ENCODE measurements around the gene CAMK4.
"Not testable (repeated sequence)": the region's sequence is repeated elsewhere in the genome, so short reads cannot be mapped to it uniquely, and the experiment has no call there.

Gene CAMK4

GRCh38 chr5:111337133-111337532, 112.9 kb downstream of the CAMK4 start:
- H3K27ac ChIP-seq (ENCODE audit: low read length) = no peak overlapping the region
- H3K9me3 ChIP-seq (ENCODE audit: control insufficient read depth, insufficient read depth, low read length) = no peaks in the 10 kb centered on the region
- no peak overlapping the region for H3K4me3 ChIP-seq (ENCODE audit: low read length)
- DNase-seq (ENCODE audit: low read depth, low spot score) = no peak
- no CpG with 5 or more reads among the region's 1 CpG for WGBS (ENCODE audit: insufficient coverage, insufficient read length)
- H3K4me1 ChIP-seq (ENCODE audit: control insufficient read depth, insufficient read depth, low read length) = no peaks in the 10 kb centered on the region
- no peaks in the 10 kb centered on the region for H3K27me3 ChIP-seq (ENCODE audit: control insufficient read depth, insufficient read depth, low read length)
- H3K36me3 ChIP-seq (ENCODE audit: control insufficient read depth, insufficient read depth, low read length) = no peaks in the 10 kb centered on the region

GRCh38 chr5:111337688-111338087, 113.5 kb downstream of the CAMK4 start:
- Histone ChIP-seq H3K27me3 (ENCODE audit: control insufficient read depth, insufficient read depth, low read length) (no peaks in the 10 kb centered on the region), H3K36me3 (ENCODE audit: control insufficient read depth, insufficient read depth, low read length) (no peaks in the 10 kb centered on the region), H3K4me1 (ENCODE audit: control insufficient read depth, insufficient read depth, low read length) (no peaks in the 10 kb centered on the region), H3K9me3 (ENCODE audit: control insufficient read depth, insufficient read depth, low read length) (no peaks in the 10 kb centered on the region), H3K27ac (ENCODE audit: low read length) (no peak overlapping the region), H3K4me3 (ENCODE audit: low read length) (no peak overlapping the region)
- DNase-seq (ENCODE audit: low read depth, low spot score) = no peak
- WGBS (ENCODE audit: insufficient coverage, insufficient read length) = no CpG with 5 or more reads among the region's 2 CpGs

- H3K27ac ChIP-seq (ENCODE audit: low read length) = no peak overlapping the region
- no peaks in the 10 kb centered on the region for H3K27me3 ChIP-seq (ENCODE audit: control insufficient read depth, insufficient read depth, low read length)
- no peaks in the 10 kb centered on the region for H3K9me3 ChIP-seq (ENCODE audit: control insufficient read depth, insufficient read depth, low read length)
- no CpG with 5 or more reads among the region's 8 CpGs for WGBS (ENCODE audit: insufficient coverage, insufficient read length)
- no peak overlapping the region for H3K4me3 ChIP-seq (ENCODE audit: low read length)
- no peak for DNase-seq (ENCODE audit: low read depth, low spot score)
- H3K36me3 ChIP-seq (ENCODE audit: control insufficient read depth, insufficient read depth, low read length) = no peaks in the 10 kb centered on the region
- H3K4me1 ChIP-seq (ENCODE audit: control insufficient read depth, insufficient read depth, low read length) = no peaks in the 10 kb centered on the region
Observed at GRCh38 chr5:111345731-111346130, 121.5 kb downstream of the CAMK4 start.

DNA sequence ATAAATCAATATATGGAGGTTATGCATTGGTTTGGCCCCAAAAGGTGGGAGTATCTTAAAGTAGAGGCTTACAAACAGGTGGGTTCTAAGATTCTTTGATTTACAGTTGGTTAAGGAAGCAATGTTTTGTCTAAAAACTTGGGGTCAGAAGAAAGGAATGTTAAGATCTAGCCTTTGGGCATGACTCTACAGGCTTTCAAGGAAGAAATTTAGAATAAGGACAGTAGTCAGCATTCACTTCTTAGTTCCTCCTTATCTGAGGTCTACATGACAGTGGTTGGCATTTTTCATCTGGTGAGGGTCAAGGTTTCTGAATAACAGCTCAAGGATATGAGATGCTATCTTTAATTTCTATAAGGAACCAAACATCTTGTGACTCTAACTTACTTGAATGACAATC, 122.8 kb downstream of the CAMK4 start:
- no peaks in the 10 kb centered on the region for H3K36me3 ChIP-seq (ENCODE audit: control insufficient read depth, insufficient read depth, low read length)
- H3K4me1 ChIP-seq (ENCODE audit: control insufficient read depth, insufficient read depth, low read length) = no peaks in the 10 kb centered on the region
- H3K4me3 ChIP-seq (ENCODE audit: low read length) = no peak overlapping the region
- H3K27ac ChIP-seq (ENCODE audit: low read length) = no peak overlapping the region
- no peaks in the 10 kb centered on the region for H3K9me3 ChIP-seq (ENCODE audit: control insufficient read depth, insufficient read depth, low read length)
- H3K27me3 ChIP-seq (ENCODE audit: control insufficient read depth, insufficient read depth, low read length) = no peaks in the 10 kb centered on the region
- no peak for DNase-seq (ENCODE audit: low read depth, low spot score)

DNA sequence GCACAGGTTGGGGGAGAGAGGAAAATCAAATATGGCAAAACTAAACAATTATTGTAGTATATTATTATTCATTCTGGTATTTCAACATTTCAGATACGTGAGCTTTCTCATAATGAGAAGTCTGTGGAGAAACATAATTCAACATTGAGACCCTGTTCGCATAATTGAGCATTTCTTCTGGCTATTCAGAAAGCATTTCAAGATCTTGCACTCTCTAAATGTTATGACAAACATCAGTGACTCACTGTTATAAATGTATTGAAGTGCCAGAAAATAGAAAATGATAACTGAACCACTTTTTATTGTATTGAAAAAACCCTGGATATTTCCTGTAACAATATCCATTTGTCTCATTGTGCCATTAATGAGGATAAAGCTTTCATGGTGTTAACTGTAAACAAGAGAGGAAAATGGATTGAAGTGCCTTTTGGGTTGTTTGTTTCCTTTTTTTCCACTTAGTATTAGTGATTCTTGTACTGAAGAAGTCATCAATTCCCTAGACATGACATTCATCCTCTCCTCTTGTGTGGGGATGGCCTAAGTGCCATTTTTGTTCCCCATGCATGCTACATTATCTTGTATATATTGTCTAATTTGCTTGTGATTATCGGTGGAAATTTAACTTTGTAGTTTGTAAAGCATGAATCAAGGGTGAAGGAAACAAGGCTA, 124.6 kb downstream of the CAMK4 start:
- no CpG with 5 or more reads among the region's 3 CpGs for WGBS (ENCODE audit: insufficient coverage, insufficient read length)
- no peak for DNase-seq (ENCODE audit: low read depth, low spot score)
- H3K27ac ChIP-seq (ENCODE audit: low read length) = no peak overlapping the region
- H3K4me3 ChIP-seq (ENCODE audit: low read length) = no peak overlapping the region
- no peaks in the 10 kb centered on the region for H3K36me3 ChIP-seq (ENCODE audit: control insufficient read depth, insufficient read depth, low read length)
- H3K4me1 ChIP-seq (ENCODE audit: control insufficient read depth, insufficient read depth, low read length) = no peaks in the 10 kb centered on the region
- no peaks in the 10 kb centered on the region for H3K9me3 ChIP-seq (ENCODE audit: control insufficient read depth, insufficient read depth, low read length)
- no peaks in the 10 kb centered on the region for H3K27me3 ChIP-seq (ENCODE audit: control insufficient read depth, insufficient read depth, low read length)

DNA sequence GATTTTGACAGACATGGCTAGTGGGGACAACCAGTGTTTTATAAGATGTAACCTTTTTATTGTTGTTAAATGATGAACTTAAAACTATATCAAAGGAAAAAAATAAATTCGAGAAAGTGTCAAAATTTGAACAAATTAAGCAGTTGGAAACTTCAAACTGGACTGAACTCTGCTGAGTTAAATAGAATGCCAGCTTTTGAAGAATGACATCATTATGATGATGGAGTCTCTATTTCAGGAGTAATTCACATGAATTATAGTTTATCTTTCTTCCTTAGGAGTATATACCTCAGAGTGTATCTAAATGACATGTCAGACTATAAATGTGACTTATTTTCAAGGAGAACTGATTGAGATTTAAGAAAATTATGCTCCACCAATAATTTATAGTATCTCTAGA, 125.2 kb downstream of the CAMK4 start:
- Histone ChIP-seq H3K4me3 (ENCODE audit: low read length) (no peak overlapping the region), H3K9me3 (ENCODE audit: control insufficient read depth, insufficient read depth, low read length) (no peaks in the 10 kb centered on the region), H3K27ac (ENCODE audit: low read length) (no peak overlapping the region), H3K36me3 (ENCODE audit: control insufficient read depth, insufficient read depth, low read length) (no peaks in the 10 kb centered on the region), H3K27me3 (ENCODE audit: control insufficient read depth, insufficient read depth, low read length) (no peaks in the 10 kb centered on the region), H3K4me1 (ENCODE audit: control insufficient read depth, insufficient read depth, low read length) (no peaks in the 10 kb centered on the region)
- DNase-seq (ENCODE audit: low read depth, low spot score) = no peak
- no CpG with 5 or more reads among the region's 1 CpG for WGBS (ENCODE audit: insufficient coverage, insufficient read length)

DNA sequence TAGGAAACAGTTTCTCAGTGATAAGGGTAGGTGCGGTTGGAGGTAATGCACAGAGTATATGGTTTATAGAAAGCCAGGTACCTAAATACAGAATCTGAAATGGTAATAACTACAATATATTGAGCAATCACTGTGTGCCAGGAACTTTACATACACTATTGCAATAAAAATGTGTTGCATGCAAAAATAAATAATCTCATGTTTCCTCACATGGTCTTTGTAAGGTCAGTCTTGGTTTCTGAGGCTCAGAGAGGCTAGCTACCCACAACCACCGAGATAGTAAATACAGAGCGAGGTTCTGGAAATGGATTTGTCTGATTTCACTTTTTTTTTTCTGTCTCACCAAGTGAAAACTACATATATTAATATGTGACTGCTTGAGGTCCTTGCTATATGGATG, 128.9 kb downstream of the CAMK4 start:
- H3K27me3 ChIP-seq (ENCODE audit: control insufficient read depth, insufficient read depth, low read length) = no peaks in the 10 kb centered on the region
- H3K4me3 ChIP-seq (ENCODE audit: low read length) = no peak overlapping the region
- no CpG with 5 or more reads among the region's 3 CpGs for WGBS (ENCODE audit: insufficient coverage, insufficient read length)
- H3K4me1 ChIP-seq (ENCODE audit: control insufficient read depth, insufficient read depth, low read length) = no peaks in the 10 kb centered on the region
- no peaks in the 10 kb centered on the region for H3K9me3 ChIP-seq (ENCODE audit: control insufficient read depth, insufficient read depth, low read length)
- no peak for DNase-seq (ENCODE audit: low read depth, low spot score)
- H3K36me3 ChIP-seq (ENCODE audit: control insufficient read depth, insufficient read depth, low read length) = no peaks in the 10 kb centered on the region
- no peak overlapping the region for H3K27ac ChIP-seq (ENCODE audit: low read length)

DNA sequence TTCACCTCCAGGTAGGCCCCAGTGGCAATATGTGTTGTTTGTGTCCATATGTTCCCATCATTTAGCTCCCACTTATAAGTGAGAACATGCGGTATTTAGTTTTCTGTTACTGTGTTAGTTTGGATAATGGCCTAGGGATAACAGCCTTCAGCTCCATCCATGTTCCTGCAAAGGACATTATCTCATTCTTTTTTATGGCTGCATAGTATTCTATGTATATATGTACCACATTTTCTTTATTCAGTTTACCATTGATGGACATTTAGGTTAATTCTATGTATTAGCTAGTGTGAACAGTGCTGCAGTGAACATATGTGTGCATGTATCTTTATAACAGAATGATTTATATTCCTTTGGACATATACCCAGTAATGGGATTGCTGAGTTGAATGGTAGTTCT, 134.5 kb downstream of the CAMK4 start:
- not testable (repeated sequence) for H3K27me3 ChIP-seq (ENCODE audit: control insufficient read depth, insufficient read depth, low read length); H3K27ac ChIP-seq (ENCODE audit: low read length); H3K4me1 ChIP-seq (ENCODE audit: control insufficient read depth, insufficient read depth, low read length); DNase-seq (ENCODE audit: low read depth, low spot score); H3K4me3 ChIP-seq (ENCODE audit: low read length); H3K36me3 ChIP-seq (ENCODE audit: control insufficient read depth, insufficient read depth, low read length); H3K9me3 ChIP-seq (ENCODE audit: control insufficient read depth, insufficient read depth, low read length)
- no CpG with 5 or more reads among the region's 1 CpG for WGBS (ENCODE audit: insufficient coverage, insufficient read length)

DNA sequence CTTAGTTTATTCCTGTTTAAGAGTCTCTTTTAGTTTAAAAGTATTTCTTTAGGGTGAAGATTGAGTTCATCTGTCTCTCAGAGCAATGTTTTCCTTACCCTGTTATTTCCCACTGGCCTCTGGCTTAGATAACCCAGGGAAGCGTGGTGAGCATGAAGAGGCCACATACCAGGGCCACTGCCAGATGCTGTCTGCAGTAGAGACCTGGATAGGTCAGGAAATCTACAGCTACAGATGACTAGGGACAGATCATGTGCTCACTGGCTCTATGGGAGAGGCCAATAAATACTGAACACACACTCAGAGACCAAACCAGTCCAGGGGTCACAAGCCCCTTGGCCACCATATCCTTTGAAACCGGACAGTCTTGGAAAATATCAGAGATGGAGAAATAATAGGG, 136.0 kb downstream of the CAMK4 start:
- no peak overlapping the region for H3K27ac ChIP-seq (ENCODE audit: low read length)
- no peaks in the 10 kb centered on the region for H3K27me3 ChIP-seq (ENCODE audit: control insufficient read depth, insufficient read depth, low read length)
- H3K36me3 ChIP-seq (ENCODE audit: control insufficient read depth, insufficient read depth, low read length) = no peaks in the 10 kb centered on the region
- no peak for DNase-seq (ENCODE audit: low read depth, low spot score)
- no peaks in the 10 kb centered on the region for H3K4me1 ChIP-seq (ENCODE audit: control insufficient read depth, insufficient read depth, low read length)
- H3K9me3 ChIP-seq (ENCODE audit: control insufficient read depth, insufficient read depth, low read length) = no peaks in the 10 kb centered on the region
- WGBS (ENCODE audit: insufficient coverage, insufficient read length) = no CpG with 5 or more reads among the region's 2 CpGs
- H3K4me3 ChIP-seq (ENCODE audit: low read length) = no peak overlapping the region

GRCh38 chr5:111364992-111365391, 140.8 kb downstream of the CAMK4 start:
- no CpG with 5 or more reads among the region's 2 CpGs for WGBS (ENCODE audit: insufficient coverage, insufficient read length)
- Histone ChIP-seq H3K4me1 (ENCODE audit: control insufficient read depth, insufficient read depth, low read length) (no peaks in the 10 kb centered on the region), H3K36me3 (ENCODE audit: control insufficient read depth, insufficient read depth, low read length) (no peaks in the 10 kb centered on the region), H3K27ac (ENCODE audit: low read length) (no peak overlapping the region), H3K4me3 (ENCODE audit: low read length) (no peak overlapping the region), H3K27me3 (ENCODE audit: control insufficient read depth, insufficient read depth, low read length) (no peaks in the 10 kb centered on the region), H3K9me3 (ENCODE audit: control insufficient read depth, insufficient read depth, low read length) (no peaks in the 10 kb centered on the region)
- no peak for DNase-seq (ENCODE audit: low read depth, low spot score)

DNA sequence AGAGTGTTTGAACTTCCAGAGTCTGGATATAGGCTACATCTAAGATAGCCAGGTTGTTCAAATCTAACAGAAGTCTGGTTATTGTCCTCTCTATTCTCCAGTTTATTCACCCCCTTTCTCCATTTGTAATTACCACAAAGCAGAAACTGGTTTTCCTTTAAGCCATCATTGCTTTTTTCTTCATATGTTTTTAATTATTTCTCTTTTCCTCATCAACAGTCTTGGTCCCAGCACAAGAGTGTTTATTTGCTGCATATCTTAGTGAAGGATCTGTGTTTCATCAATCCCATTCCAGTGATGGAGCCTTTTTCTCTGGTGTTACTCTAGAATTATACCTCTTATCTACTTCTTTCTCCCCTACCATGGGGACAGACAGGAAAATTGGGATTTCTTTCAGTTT, 142.2 kb downstream of the CAMK4 start:
- Histone ChIP-seq H3K9me3 (ENCODE audit: control insufficient read depth, insufficient read depth, low read length) (no peaks in the 10 kb centered on the region), H3K4me1 (ENCODE audit: control insufficient read depth, insufficient read depth, low read length) (no peaks in the 10 kb centered on the region), H3K27ac (ENCODE audit: low read length) (no peak overlapping the region), H3K36me3 (ENCODE audit: control insufficient read depth, insufficient read depth, low read length) (no peaks in the 10 kb centered on the region), H3K27me3 (ENCODE audit: control insufficient read depth, insufficient read depth, low read length) (no peaks in the 10 kb centered on the region), H3K4me3 (ENCODE audit: low read length) (no peak overlapping the region)
- DNase-seq (ENCODE audit: low read depth, low spot score) = no peak
